ENCODE measurements around the gene CDK1.

- no peak for TF ChIP-seq CTCF (IDR thresholded peaks at IDR 0.05; ENCODE audit: low read depth, low read length)
- TF ChIP-seq POLR2A (IDR thresholded peaks at IDR 0.05; ENCODE audit: extremely low read depth, insufficient read length), result no peak
- TF ChIP-seq MYC (IDR thresholded peaks at IDR 0.05; ENCODE audit: low read depth, low read length), result no peak
- no peak for TF ChIP-seq MAX (IDR thresholded peaks at IDR 0.05; ENCODE audit: low read depth, low read length)
These were observed 46.0 kb upstream of the CDK1 start for GRCh38 chr10:60732198-60732806.

Measured in NB4 (cell line).